ENCODE data around the gene NPIPA5.
"Not testable (repeated sequence)": the region's sequence is repeated elsewhere in the genome, so short reads cannot be mapped to it uniquely, and the experiment has no call there.

The NPIPA5 gene

DNA sequence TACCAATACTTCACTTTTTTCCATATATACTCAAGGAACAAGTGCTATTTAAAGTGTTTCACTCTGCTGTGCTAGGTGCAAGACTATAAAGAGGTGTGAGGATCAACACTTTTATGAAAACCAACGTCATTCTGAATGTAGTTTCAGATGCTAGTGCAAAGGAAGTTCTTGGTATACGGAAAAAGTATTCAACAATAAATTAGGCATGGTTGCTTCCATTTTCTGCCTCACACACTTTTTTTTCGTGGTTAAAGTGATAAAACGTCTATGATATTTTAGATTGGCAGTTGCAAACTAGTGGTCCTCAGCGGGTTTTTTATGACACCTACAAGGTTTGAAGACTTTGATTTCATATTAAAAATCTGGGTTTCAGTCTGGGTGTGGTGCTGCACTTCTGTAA, 11.8 kb upstream of the NPIPA5 start:
- not testable (repeated sequence) for DNase-seq

DNA sequence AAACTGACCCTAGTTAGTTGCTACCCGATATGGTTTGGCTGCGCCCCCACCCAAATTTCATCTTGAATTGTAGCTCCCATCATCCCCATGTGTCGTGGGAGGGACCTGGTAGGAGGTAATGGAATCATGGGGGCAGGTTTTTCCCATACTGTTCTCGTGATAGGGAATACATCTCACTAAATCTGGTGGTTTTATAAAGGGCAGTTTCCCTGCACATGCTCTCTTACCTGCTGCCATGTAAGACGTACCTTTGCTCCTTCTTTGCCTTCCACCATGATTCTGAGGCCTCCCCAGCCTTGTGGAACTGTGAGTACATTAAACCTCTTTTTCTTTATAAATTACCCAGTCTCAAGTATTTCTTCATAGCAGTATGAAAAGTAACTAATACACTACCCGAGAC, 10.0 kb upstream of the NPIPA5 start:
- DNase-seq, result not testable (repeated sequence)

DNA sequence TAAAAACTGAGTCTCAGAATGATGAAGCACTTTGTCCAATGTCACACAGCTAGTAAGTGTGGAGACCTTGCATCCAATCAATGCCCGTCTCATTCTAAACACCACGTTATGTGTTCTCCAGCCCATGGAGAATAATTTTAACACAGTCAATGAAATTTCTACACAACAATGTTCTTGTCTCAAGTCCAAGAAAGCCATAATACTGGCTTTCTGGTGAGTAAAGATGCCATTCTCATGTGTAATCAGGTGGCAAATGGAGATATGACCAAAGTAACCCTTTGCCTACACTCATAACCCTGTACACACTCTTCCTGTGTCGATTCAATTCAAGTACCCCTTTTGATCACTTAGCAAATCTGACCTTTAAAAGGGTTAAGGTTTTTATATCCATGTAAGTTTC, 4.7 kb upstream of the NPIPA5 start:
- not testable (repeated sequence) for DNase-seq

DNA sequence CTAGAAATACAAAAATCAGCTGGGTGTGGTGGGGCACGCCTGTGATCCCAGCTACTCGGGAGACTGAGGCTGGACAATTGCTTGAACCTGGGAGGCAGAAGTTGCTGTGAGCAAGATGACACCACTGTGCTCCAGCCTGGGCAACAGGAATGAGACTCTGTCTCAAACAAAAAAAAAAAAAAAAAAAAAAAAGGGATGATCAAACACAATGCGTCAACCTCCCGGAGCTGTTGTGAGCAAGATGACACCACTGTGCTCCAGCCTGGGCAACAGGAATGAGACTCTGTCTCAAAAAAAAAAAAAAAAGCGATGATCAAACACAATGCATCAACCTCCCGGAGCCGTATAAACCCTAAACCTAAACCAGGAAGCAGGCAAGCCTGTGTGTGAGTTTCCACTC, 20.6 kb downstream of the NPIPA5 start:
- DNase-seq, result not testable (repeated sequence)

DNA sequence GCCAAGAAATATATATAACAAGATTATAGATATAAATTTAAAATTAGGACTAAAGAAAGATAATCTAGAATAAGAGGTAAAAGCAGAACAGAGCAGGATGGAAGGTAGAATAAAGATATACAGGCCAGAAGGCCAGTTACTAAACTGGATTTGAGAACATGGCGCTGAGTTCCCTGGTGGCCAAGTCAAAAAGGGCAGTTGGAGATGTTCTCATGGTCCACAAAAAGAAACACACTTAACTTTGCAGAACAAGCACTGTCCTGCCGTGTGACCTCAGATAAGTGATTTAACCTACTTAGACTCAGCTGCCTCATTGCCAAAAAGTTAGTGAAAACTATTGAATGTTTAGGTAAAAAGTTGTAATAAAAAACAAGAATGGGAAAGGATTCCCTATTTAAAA, 23.2 kb downstream of the NPIPA5 start:
- DNase-seq, result not testable (repeated sequence)

DNA sequence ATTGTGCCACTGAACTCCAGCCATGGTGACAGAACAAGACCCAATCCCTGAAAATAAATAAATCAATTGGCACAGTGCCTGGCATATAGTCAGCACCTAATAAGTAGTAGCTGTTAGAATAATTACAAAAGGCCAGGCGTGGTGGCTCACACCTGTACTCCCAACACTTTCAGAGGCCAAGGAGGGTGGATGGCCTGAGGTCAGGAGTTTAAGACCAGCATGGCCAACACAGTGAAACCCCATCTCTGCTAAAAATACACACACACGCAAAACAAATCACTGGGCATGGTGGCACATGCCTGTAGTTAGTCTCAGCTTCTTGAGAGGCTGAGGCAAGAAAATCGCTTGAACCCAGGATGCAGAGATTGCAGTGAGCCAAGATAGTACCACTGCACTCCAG, 25.2 kb downstream of the NPIPA5 start:
- not testable (repeated sequence) for DNase-seq

DNA sequence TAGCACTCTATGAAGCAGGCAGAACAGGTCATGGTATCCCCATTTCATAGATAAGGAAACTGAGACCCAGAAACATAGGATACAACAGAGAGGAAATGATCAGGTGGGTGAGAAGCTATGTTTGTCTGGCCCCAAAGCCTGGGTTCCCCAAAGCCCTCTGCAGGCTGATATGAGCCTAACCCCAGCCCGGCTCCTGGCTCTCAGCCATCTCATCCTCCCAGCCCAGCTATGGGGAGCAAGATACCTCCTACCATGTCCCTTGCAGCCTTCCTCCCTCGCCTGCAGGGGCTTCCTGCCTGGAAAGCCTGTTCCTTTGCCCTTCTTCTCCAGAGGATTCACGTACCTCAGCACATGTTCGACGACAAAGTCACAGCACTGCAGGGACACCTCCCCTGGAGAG, 26.3 kb downstream of the NPIPA5 start:
- DNase-seq, result not testable (repeated sequence)

DNA sequence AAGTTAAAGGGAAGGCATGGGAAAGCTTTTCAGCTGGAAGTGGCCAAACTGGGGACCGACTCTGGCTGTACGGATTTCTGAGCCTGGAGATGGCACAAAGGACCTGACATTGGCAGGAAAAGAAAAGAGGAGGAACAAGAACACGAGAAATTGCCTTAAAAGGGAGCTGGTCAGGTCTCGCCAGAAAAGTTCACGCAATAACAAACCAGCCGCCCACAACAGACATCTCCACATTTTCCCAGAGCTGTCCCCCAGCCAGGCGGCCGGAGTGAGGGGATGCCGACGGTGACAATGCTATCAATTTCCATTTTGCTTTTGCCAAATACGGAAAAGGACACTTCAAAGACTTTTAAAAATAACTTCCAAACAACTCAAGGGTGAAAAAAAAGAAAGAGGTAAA, 26.8 kb downstream of the NPIPA5 start:
- DNase-seq, result not testable (repeated sequence)

DNA sequence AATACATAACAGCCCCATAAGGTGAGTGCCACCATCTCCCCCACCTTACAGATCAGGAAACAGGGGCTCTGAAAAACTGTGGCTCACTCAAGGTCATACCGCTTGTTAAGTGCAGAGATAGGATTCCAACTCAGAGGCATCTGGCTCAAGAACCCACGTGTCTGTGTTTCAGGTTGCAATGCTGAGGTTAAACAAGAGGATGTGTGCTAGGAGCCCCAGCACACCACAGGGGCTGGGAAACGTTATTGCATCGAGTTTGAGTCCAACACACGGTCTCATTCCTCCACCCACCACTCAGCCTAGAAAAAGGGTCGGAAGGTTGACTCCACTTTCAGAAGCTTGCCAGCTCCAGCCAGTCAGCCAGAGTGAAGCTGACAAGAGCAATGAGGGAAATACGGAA, 29.4 kb downstream of the NPIPA5 start:
- DNase-seq, result not testable (repeated sequence)

DNA sequence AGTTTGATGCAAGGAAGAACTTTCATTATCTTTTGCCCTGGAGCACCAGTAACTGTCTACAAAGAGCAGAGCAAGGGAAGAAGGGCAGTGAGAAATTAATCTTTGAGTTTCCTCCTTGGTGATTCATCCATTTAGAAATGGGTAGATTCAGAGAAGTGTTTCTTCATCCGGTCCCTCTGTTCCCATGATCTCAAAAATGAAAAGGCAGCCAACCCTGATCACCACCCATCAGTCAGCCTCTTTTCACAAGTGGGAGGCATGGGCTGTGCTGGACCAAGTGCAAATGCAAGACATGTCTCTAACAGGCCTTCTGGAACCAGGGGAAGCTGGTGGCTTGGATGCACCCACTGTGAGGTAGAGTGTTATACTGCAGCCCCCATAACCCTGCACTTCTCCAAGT, 35.8 kb downstream of the NPIPA5 start:
- DNase-seq, result not testable (repeated sequence)

DNA sequence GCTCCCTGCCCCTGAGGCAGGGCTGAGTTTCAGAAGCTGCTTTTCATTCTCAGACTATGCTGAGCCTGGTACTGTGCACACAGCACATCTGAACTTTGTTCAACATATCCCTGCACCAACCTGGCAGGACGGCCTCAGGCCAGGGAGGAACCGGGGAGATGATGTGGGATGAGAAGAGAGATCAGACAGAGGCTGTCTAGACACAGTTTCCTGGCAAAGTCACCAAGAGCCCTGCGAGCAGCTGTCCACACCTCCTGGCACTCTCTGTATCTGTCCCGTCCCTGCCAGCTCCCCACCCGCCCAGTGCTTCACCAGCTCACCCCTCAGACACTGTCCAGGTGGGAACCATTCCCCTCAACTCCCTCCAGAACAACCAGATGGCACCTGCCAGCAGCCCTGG, 39.1 kb downstream of the NPIPA5 start:
- not testable (repeated sequence) for DNase-seq

DNA sequence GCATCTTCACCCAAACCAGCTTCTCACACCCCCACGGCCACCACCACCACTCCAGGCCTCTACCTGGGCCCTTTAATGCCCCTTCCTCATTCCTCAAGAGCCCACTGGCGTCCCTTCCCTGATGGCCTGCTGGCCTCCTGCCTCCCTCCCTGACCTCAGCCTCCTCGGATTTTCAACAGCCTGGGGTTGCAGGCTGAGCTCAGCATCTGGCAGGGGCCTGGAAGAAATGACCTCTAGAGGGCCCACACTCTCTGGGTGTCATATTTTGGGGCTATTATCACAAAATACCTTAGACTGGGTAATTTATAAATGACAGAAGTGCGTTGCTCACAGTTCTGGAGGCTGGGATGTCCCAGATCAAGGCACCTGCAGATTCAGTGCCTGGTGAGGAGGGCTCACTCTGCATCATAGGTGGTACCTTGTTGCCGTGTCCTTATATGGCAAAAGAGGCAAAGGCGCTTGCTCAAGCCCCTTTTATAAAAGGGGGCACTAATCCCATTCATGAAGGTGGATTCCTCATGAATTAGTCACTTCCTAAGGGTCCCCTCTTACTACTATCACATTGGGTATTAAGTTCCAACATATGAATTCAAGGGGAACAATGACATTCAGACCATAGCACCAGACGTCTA, 40.0 kb downstream of the NPIPA5 start:
- not testable (repeated sequence) for DNase-seq

DNA sequence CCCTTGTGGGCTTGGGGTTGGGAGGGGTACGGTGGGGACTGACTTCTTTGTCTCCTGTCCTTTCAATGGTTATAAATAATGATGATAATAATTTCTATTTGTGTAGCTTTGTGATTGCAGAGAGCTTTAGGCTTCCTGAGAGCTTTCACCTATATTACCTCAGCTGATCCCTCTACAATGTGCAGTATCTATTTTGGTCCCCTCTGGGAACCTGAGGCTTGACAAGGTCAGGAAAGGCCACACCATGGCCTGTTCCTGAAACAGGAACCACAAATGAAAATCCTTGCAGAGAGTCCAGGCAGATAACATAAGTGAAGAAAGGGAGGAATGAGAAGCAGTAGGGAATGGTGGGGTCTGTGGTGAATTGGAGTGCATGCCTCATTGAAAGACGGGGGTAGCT, 42.5 kb downstream of the NPIPA5 start:
- not testable (repeated sequence) for DNase-seq

DNA sequence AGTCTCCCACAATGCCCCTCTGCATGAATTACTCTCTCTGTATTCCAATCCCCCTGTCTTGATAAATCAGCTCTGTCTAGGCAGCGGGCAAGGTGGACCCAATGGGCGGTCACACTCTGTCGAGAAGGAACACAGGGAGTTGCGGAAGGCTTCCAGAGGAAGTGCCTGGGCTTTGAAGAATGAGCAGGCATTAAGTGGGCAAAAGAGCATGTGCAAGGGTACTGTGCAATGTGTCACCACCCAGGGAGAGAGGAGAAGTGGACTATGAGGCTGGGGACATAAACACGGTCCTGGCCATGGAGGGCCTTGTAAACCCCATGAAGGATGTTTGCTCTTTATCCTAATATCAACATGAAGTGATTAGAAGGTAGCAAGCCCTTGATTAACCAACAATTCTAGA, 44.1 kb downstream of the NPIPA5 start:
- DNase-seq, result not testable (repeated sequence)

DNA sequence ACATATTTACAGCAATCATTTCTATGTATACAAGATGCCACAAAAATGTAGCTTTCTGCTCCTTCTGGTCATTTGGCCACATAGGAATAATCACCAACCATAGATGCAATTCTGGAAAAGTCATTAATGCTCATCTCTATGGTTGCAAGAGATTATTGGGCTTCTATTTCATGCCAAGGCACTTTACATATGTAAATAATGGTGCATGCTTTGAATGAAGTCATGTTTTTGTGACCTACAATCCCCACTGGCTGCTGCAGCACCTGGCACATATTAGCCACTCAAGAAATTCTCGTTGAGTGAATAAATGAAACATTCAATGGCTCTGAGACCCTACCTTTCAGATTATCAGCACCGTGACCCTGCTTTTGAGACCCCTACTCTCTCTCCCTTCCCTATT, 47.1 kb downstream of the NPIPA5 start:
- DNase-seq, result not testable (repeated sequence)

DNA sequence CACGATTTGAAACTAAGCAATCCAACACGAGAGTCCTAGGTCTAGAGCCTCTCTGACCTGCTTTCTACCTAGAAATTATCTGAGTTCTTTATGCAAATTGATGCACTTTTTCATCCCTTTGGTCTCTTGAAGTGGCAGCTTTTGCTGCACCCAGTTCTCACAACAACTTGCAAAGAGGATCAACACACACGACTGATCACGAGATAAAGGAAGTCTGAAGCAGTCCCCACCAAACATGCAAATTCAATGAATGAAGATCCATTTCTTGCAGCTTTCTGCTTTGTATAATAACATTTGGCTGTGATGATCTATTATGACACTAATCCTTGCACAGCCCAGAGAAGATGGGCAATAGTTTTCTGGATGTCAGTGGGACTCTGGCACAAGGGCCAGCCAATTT, 53.1 kb downstream of the NPIPA5 start:
- not testable (repeated sequence) for DNase-seq

DNA sequence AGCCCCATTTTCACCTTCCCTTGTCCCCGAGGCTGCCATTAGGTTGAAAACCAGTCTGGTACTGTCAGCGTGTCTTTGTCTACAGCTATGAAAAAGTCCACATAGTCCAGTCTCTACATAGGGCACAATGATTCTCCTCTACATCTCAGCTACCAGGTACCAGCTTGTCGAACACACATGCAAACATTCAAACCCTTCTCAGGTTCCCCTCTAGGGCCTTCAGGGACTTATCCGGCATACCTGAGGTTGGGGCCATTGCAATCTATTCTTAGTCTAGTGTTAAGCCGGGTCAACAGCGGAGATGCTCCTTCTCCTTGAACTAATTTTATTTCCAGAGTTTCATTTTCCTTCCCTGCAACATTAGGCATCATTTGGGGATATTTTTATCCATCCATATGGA, 54.7 kb downstream of the NPIPA5 start:
- not testable (repeated sequence) for DNase-seq

DNA sequence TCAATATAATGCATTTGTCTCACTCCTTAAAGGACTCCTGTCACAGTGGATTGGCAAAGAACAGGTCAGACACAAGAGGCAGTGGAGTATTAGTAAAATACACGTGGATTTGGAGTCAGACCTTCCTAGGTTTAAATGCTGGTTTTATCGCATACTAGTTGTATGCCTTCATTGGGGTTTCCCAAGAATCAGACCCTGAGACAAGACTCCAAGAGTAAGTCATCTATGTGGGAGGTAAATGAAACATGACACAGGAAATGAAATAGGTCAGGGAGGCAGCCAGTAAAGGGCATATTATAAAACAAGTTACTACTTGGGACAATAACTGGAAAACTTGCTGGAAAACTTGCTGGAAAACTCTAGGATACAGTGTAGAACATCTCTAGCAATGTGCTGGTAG, 56.9 kb downstream of the NPIPA5 start:
- DNase-seq, result not testable (repeated sequence)

DNA sequence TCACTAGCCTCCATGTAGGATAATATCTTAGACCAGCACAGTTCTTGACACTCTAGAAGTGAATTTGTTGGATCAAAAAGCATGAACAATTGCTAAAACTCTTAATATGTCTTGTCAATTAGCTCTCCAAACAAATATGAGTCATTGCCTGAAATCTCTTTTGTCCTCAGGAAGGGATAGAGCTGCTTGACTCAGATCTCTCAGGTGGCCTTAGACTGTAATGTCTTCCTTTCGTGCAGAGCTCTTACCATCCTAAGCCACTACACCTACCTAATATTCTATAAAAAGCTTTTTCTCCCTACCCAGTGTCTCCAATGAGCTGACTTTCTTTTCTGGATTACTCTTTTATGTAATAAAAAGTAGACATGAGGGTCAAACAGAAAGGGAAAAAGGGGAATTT, 63.5 kb downstream of the NPIPA5 start:
- not testable (repeated sequence) for DNase-seq
